DMS79 (cell line): Measurements from ENCODE around the gene CUBN.
"Not testable (repeated sequence)": the region's sequence is repeated elsewhere in the genome, so short reads cannot be mapped to it uniquely, and the experiment has no call there.

Experiments used
- DNase-seq: peaks from one replicate; lab custom pipeline; 2025; lab: John Stamatoyannopoulos, UW

CUBN gene

GRCh38 chr10:17038627-17039026 lies 91.0 kb downstream of the CUBN start:
- DNase-seq = no peak

DNA sequence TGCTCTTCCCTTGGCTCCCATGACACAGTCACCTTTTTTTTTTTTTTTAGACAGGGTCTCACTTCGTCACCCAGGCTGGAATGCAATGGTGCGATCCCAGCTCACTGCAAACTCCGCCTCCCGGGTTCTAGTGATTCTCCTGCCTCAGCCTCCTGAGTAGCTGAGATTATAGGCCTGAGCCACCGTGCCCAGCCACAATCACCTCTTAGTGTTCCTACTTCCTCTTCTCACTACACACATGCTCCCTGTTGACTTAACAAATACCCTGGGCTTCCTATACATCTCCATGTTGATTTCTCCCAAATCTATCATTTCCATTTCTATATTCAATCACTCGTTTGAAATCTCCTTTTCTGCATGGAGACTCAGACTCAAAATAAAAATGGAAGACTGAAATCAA lies 91.7 kb downstream of the CUBN start:
- no peak for DNase-seq

DNA sequence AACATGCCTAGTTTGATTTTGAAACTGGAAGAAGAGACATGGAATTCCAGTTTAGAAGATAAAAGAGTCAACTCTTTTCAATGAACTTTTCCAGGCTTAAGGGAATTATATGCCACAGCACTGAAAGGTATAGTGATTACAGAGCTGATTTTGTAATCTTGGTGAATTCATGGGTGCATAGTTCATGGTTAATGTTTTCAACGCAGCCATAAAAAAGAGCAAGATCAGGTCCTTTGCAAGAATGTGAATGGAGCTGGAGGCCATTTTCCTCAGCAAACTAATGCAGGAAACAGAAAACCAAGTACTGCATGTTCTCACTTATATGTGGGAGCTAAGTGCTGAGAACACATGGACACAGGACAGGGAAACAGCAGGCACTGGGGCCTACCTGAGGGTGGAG lies 94.2 kb downstream of the CUBN start:
- no peak for DNase-seq

- no peak for DNase-seq
Measured at GRCh38 chr10:17033529-17034260, 95.9 kb downstream of the CUBN start.

- no peak for DNase-seq
Measured at GRCh38 chr10:17031637-17032635, 97.7 kb downstream of the CUBN start.

DNA sequence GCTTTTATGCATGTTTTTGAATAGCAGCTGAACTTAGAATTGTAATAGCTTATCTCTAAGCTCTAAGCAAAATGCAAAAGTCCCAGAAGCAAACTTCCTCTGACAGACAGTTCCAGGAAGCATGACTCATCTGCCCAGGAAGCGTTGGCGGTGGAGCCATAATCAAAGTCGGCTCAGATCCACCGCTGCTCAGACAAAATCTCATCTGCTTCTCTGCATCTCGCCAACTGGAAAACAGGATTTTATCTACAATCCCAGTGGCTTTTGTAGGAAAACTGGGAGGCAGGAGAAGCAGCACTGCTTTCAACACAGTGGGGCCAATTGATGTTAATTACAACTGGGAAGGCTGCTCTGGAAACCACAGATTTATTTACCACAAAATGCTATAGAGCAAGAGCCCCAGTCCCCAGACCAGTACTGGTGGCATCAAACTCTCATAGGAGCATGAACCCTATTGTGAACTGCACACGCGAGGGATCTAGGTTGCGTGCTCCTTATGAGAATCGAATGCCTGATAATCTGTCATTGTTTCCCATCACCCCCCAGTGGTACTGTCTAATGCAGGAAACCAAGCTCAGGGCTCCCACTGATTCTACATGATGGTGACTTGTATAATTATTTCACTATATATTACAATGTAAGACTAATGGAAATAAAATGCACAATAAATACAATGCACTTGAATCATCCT lies 99.9 kb downstream of the CUBN start:
- no peak for DNase-seq

- DNase-seq = no peak
Measured at GRCh38 chr10:17029239-17029580, 100.4 kb downstream of the CUBN start.

DNA sequence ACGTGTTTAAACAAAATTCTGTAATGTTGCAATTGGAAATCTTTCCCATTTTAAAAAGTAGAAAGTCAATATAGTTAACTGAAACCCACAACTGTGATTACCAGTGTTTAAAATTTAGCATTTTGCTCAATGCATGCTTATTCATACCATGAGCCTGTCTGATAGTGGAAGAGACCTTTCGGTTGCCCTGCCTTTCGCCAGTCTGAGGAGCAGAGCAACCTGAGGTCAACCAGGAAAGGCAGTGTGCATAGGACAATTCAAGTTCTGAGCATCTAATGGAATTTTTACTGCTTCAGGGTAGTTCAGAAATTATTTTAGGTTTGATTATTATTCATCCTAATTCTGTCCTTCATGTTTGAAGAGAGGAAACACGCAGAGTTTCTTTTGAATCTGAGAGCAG lies 100.8 kb downstream of the CUBN start:
- DNase-seq = no peak

- DNase-seq = no peak
Measured at GRCh38 chr10:17026686-17027485, 102.7 kb downstream of the CUBN start.

DNA sequence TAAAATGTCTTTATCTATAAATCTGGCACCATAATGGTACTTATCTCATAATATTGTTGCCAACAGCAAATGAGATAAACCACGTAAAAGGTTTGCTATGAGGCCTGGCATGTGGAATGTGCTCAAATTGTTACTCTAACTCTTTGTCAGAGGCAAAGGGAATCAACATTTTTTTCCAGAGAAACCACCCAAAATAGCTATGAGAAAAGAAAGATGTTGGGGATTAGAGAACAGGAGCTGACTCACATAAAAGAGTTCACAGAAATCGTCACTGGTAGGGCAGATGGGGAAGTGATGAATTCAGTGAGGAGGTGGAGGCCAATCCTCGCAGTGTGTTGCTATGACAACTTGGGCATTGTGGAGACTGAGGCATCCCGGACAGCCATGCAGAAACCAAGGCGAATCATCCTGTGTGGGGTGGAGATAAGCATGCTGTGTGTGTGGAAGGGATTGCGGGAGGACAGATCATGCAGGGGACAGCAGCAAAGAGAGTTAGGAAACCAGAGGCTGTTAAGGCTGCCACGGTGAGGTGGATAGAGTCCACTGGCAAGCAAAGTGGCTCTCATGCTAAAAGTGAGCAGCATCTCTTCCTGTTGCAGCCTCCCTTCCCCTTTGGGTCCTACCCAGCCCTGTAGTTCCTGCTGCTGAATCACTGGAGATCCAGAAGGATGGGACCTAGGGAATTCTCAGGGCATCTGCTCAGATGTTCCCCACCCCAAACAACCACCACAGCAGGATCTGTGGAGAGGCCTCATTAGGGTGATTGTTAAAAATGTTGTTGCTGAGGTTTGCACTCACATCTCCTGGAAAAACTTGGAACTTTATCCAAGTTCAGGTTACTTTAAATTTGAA lies 103.9 kb downstream of the CUBN start:
- no peak for DNase-seq

DNA sequence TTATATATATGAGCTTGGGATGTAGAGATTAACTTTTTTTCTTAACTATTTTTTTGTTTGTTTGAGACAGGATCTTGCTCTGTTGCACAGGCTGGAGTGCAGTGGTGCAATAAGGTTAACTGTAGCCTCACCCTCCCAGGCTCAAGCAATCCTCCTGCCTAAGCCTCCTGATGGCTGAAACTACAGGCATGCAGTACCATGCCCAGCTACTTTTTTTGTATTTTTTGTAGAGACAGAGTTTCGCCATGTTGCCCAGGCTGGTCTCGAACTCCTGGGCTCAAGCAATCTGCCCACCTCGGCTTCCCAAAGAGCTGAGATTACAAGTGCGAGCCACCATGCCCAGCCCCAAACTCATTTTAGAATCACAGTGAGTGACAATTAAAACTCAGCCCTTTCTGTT lies 105.2 kb downstream of the CUBN start:
- DNase-seq = no peak

DNA sequence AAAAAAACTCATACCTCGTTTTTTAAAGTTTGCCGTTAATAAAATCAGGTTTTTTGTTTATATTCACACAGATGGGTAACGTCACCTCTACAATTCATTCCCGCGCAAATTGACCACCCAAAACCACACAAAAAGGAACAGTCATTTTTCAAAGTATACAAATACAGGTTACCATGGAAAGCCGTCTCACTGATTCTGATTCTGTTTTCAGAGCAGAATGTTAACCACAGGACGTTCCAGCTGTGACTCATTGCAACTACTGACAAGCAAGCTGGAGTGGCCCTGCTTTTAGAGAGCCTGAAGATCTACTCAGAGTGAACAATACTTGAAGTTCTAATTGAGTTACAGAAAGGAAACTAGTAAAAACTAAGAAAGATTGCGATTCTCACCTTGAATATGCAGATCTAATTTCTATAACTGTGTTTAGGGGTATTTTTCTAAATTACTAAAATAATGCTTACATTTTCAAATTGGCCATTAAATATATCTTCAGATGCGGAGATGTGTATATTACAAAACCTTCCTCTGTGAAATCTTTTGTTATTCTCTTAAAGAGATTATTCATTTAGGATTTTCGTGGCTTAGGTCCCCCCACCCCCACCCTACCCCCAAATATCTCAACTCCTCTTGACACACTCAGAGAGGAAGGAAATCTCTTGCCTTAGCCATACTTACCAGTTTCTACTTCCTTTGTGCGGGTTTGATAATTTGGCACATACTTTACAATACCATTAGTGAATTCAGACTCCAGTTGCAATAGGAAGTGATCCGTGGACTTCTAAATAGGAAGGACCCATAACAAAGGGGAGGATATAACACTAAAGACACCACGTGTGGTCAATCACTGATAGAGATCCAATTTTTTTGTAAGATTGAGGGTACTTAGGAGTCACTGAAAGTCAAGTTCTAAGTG lies 106.0 kb downstream of the CUBN start:
- no peak for DNase-seq

- DNase-seq = no peak
Measured at GRCh38 chr10:17022896-17023295, 106.7 kb downstream of the CUBN start.

GRCh38 chr10:17022466-17022825 lies 107.2 kb downstream of the CUBN start:
- DNase-seq = no peak

DNA sequence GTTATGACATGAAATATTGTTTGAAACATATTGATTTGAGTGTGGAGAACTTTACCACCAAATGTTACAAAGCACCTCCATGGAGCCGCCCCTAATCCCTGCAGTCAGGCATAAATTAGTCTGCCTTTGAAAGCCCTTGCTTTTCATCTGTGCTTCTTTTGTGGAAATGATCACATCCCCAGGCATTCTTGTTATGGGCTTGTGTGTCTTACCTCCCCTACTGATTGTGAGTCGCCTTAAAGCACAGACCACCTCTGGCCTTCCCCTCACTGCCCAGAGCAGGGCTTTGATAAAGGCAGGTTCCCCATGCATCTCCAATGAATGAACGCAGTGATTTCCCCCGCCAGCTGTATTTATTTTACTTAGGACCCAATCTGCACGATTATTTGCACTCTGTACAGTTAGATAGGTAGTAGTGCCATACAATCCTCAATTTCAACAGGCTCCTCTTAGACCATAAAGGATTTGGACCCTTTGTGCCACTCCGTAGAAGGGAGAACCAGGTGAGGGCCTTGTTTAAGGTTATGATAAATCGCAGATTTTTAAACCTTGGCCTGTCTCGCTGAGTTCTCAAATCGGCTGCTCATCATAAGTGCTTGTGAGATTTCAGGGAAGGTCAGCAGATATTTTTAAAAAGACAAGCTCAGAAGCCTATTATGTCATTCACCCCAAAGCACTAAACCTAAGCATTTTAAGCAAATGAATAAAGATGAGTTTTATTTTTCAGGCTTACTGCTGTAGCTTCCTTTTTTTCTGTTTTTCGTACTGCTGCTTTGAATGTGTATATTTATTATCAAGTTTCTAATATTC lies 107.8 kb downstream of the CUBN start:
- DNase-seq = no peak

GRCh38 chr10:17019696-17020095 lies 109.9 kb downstream of the CUBN start:
- DNase-seq = no peak

DNA sequence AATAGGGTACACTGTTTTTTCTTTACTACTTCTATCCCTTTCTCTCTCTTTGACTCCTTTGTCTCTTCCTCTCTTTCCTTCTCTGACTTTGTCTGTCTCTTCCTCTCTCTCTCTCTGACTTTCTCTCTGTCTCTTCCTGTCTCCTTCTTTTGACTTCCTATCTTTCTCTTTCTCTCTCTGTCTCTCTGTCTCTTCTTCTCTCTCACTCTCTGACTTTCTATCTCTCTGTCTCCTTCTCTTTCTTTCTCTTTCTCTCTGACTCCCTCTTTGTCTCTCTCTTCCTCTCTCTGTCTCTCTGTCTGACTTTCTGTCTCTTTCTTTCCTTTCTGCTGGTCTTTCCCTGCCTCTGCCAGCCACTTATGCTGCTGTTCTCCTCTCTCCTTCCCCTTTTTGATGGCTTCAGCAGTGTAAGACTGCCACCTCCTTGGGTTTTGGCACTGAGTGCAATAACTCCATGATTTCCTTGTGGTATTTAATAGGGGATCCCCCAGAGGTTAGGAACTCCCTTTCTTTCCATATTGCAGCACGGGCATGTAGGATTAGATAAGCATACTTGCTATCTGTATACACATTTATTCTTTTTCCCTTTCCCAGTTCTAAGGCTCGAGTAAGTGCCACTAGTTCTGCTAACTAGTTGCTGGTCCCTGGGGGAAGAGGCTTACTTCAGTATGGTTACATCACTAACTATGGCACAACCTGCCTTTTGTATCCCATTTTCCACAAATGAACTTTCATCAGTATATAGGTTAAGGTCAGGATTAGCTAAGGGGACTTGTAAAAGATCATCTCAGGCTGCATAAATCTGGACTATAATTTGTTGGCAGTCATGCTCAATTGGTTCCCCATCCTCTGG lies 116.3 kb downstream of the CUBN start:
- DNase-seq = not testable (repeated sequence)

DNA sequence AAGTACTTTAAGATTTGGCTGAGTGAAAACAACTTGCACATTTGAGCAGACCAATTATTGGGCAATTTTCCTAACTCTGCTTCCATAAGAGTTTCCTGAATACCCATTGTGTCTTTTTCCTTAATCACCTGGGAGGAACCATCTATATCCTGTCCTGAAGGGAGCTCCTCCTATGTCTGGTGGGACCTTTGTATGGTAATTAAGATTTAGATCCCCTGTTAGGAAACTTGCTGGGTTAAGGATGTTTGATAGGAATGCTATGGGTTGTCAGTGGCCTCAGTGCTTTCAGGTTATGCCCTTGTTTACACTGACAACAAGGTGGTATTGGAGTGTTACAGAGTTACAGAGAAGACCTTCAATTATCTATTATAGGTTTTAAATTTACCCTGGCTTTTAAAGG lies 116.9 kb downstream of the CUBN start:
- DNase-seq = not testable (repeated sequence)
